Glutamatergic neuron (in vitro differentiated cells): ENCODE results near the gene HIGD1B. TPM values are rescaled to one million over a fixed set of nuclear protein-coding genes. Genes with fewer than 3 reads are reported as not detected.

ENCODE experiments used
- DNase-seq: peaks from one replicate; pipeline ENCODE4 v3.0.0; 2022
- H3K27ac Mint-ChIP-seq: one replicate; pipeline ENCODE4 v1.8.0; 2020; ENCODE audit warnings: mild to moderate bottlenecking, mixed read lengths, inconsistent platforms; ENCODE audit not compliant: unreplicated experiment
- H3K27me3 Mint-ChIP-seq: one replicate; pipeline ENCODE4 v1.8.0; 2020; ENCODE audit warnings: mild to moderate bottlenecking, moderate library complexity, mixed read lengths, inconsistent platforms; ENCODE audit not compliant: unreplicated experiment
- H3K36me3 Mint-ChIP-seq: one replicate; pipeline ENCODE4 v1.8.0; 2020; ENCODE audit warnings: mild to moderate bottlenecking, mixed read lengths, inconsistent platforms; ENCODE audit not compliant: unreplicated experiment
- H3K4me1 Mint-ChIP-seq: one replicate; pipeline ENCODE4 v1.8.0; 2020; ENCODE audit warnings: mild to moderate bottlenecking, low read depth, mixed read lengths, inconsistent platforms; ENCODE audit not compliant: unreplicated experiment
- H3K4me3 Mint-ChIP-seq: one replicate; pipeline ENCODE4 v1.8.0; 2020; ENCODE audit warnings: mild to moderate bottlenecking, mixed read lengths, inconsistent platforms; ENCODE audit not compliant: unreplicated experiment
- H3K9me3 Mint-ChIP-seq: one replicate; pipeline ENCODE4 v1.8.0; 2020; ENCODE audit warnings: mild to moderate bottlenecking, moderate library complexity, mixed read lengths, inconsistent platforms; ENCODE audit not compliant: unreplicated experiment
- total RNA-seq: library from RNA; stranded (reverse); fragmentation: NEBNext Ultra II Directional; extraction: Animal tissue kit (Norgen Biotek cat#: 25700); gene quantifications from one replicate; pipeline ENCODE4 v1.2.1, GENCODE V29; 2021; ENCODE audit not compliant: unreplicated experiment
- TF ChIP-seq, protein P1 (sequence below): fragments of 200-600 bp; sonication (generic); IDR thresholded peaks from one replicate; pipeline ENCODE4 v1.5.0; 2021; ENCODE audit not compliant: partially characterized antibody, unreplicated experiment

HIGD1B gene
- total RNA-seq, 1 donor from 2014 or later = 1.1 TPM

GRCh38 chr17:44881145-44881544 is 33.5 kb downstream of the HIGD1B start:
- TF ChIP-seq, protein P1, sequence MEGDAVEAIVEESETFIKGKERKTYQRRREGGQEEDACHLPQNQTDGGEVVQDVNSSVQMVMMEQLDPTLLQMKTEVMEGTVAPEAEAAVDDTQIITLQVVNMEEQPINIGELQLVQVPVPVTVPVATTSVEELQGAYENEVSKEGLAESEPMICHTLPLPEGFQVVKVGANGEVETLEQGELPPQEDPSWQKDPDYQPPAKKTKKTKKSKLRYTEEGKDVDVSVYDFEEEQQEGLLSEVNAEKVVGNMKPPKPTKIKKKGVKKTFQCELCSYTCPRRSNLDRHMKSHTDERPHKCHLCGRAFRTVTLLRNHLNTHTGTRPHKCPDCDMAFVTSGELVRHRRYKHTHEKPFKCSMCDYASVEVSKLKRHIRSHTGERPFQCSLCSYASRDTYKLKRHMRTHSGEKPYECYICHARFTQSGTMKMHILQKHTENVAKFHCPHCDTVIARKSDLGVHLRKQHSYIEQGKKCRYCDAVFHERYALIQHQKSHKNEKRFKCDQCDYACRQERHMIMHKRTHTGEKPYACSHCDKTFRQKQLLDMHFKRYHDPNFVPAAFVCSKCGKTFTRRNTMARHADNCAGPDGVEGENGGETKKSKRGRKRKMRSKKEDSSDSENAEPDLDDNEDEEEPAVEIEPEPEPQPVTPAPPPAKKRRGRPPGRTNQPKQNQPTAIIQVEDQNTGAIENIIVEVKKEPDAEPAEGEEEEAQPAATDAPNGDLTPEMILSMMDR = no peak
- peaks cover 2% of the 10 kb centered on the region for H3K9me3 Mint-ChIP-seq
- no peak overlapping the region for H3K4me3 Mint-ChIP-seq
- H3K27ac Mint-ChIP-seq = no peak overlapping the region
- no peaks in the 10 kb centered on the region for H3K36me3 Mint-ChIP-seq
- no peak for DNase-seq
- peaks cover 2% of the 10 kb centered on the region for H3K27me3 Mint-ChIP-seq
- peaks cover 2% of the 10 kb centered on the region for H3K4me1 Mint-ChIP-seq

GRCh38 chr17:44884941-44885340 is 37.3 kb downstream of the HIGD1B start:
- no peak overlapping the region for H3K27ac Mint-ChIP-seq
- no peak overlapping the region for H3K4me3 Mint-ChIP-seq
- H3K9me3 Mint-ChIP-seq = peaks cover 2% of the 10 kb centered on the region
- H3K36me3 Mint-ChIP-seq = no peaks in the 10 kb centered on the region
- TF ChIP-seq, protein P1 = no peak
- H3K27me3 Mint-ChIP-seq = no peaks in the 10 kb centered on the region
- H3K4me1 Mint-ChIP-seq = no peaks in the 10 kb centered on the region
- no peak for DNase-seq

- TF ChIP-seq, protein P1 = no peak
- no peak for DNase-seq
- Mint-ChIP-seq H3K36me3 (no peaks in the 10 kb centered on the region), H3K9me3 (peaks cover 2% of the 10 kb centered on the region), H3K27ac (no peak overlapping the region), H3K4me3 (no peak overlapping the region), H3K4me1 (no peaks in the 10 kb centered on the region), H3K27me3 (no peaks in the 10 kb centered on the region)
These were observed 39.3 kb downstream of the HIGD1B start for GRCh38 chr17:44887016-44887415.

DNA sequence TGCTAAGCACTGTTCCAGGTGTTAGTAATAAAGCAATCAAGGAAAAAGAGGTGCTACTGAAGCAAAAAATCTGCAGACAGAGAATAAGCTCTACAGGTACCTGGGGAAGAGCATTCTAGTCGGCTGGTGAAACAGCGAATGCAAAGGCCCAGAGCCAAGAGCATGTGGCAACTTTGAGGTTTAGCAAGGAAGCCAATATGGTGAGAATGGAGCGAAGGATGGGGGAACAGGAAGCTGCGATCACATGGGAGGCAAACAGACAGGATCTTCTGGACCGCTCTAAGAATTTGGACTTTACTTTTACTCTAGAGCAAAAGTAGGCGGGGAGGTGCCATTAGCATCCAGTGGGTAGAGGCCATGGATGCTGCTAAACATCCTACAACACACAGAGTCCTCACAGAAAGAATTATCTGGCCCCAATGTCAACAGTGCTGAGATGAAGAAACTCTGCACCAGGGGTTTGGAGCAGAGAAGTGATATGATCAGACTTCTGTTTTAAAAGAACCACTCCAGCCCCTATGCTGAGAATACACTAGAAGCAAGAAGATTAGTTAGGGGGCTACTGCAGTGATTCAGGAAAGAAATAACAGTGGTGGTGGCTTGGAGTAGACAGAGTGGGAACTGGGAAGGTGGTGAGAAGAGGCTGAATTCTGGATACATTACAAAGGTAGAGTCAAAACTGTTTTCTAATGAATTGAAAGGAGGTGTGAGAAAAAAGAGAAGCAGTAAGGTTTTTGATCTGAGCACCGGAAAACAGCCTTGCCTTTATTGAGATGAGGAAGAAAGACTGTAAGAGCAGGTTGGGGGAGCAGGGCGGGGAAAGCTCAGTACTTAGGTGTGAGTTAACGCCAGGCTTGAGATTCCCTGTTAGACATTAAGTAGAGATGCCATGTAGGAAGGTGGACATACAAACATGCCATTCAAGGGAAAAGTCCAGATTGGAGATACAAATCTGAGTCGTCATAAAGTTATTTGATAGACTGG is 40.6 kb downstream of the HIGD1B start:
- H3K27me3 Mint-ChIP-seq = no peaks in the 10 kb centered on the region
- no peak overlapping the region for H3K27ac Mint-ChIP-seq
- no peaks in the 10 kb centered on the region for H3K4me1 Mint-ChIP-seq
- TF ChIP-seq, protein P1 = no peak
- H3K4me3 Mint-ChIP-seq = no peak overlapping the region
- H3K9me3 Mint-ChIP-seq = no peaks in the 10 kb centered on the region
- DNase-seq = no peak
- H3K36me3 Mint-ChIP-seq = no peaks in the 10 kb centered on the region

DNA sequence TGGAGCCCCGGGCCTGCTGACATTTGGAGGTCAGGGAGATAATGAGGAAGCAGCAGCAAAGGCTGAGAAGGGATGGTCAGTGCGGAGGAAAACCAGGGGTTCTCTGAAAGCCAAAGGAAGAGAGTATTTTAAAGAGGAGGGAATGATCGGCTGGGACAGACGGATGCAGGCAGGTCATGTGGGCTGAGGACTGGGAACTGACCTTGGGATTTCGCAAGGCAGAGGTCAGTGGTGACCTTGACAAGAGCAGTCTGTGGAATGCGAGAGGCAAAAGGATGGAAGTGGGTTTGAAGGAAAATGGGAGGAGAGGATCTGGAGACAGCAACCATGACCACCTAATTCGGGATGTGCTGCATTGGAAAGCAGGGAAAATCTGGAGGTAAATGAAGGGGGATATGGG is 41.3 kb downstream of the HIGD1B start:
- Mint-ChIP-seq H3K27me3 (no peaks in the 10 kb centered on the region), H3K4me3 (no peak overlapping the region), H3K4me1 (no peaks in the 10 kb centered on the region), H3K36me3 (no peaks in the 10 kb centered on the region), H3K27ac (no peak overlapping the region), H3K9me3 (no peaks in the 10 kb centered on the region)
- TF ChIP-seq, protein P1 = no peak
- no peak for DNase-seq
